AG10803 (cell line): ENCODE data around the gene F2.

Experiments used
- DNase-seq: peaks from one replicate; pipeline ENCODE4 v3.0.0; 2010; ENCODE audit warnings: low read depth
- H3K4me3 ChIP-seq: 2 replicates; pipeline ENCODE4 v1.5.1; 2011; ENCODE audit warnings: mild to moderate bottlenecking, low read length, control low read depth
- CTCF ChIP-seq: conservative IDR thresholded peaks from 2 replicates; pipeline ENCODE4 v1.5.1; 2011; ENCODE audit warnings: mild to moderate bottlenecking, low read length, control low read depth, inconsistent platforms

The F2 gene

GRCh38 chr11:46725338-46726205 lies 6.6 kb downstream of the F2 start:
- TF ChIP-seq CTCF = no peak
- no peak for DNase-seq
- no peak overlapping the region for H3K4me3 ChIP-seq

GRCh38 chr11:46726206-46726862 lies 7.3 kb downstream of the F2 start:
- no peak for DNase-seq
- no peak overlapping the region for H3K4me3 ChIP-seq
- no peak for TF ChIP-seq CTCF

GRCh38 chr11:46727952-46728658 lies 9.1 kb downstream of the F2 start:
- no peak for TF ChIP-seq CTCF
- no peak overlapping the region for H3K4me3 ChIP-seq
- no peak for DNase-seq

GRCh38 chr11:46728659-46729040 lies 9.6 kb downstream of the F2 start:
- no peak for TF ChIP-seq CTCF
- DNase-seq = no peak
- no peak overlapping the region for H3K4me3 ChIP-seq

DNA sequence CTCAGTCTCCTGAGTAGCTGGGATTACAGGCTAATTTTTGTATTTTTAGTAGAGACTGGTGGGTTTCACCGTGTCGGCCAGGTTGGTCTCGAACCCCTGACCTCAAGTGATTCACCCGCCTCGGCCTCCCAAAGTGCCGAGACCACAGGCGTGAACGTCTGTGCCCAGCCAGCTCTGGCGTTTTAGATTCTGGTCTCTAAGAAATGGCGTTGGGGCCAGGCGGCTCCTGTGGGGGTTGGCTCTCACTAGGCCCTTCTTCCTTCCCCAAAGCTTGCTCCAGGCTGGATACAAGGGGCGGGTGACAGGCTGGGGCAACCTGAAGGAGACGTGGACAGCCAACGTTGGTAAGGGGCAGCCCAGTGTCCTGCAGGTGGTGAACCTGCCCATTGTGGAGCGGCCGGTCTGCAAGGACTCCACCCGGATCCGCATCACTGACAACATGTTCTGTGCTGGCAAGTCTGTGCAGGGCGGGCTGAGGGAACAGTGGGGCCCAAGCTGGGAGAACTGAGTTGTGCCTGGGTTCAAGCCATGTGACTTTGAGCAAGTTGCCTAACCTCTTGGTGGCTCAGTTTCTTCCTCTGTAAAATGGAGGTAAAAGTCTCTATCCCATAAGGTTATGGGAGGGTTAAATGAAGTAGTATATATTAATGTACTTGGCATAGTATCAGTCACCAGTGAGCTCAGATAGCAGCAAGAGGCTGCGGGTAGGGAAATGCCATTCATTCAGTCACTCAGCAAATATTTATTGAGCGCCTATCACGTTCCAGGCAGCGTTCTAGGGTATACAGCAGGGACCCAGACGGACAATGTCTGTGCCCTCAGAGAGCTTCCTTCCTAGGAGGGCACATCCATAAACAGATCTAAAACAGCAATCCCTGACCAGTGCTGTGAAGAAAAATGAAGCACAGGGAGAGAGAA lies 10.4 kb downstream of the F2 start:
- no peak for DNase-seq
- H3K4me3 ChIP-seq = no peak overlapping the region
- no peak for TF ChIP-seq CTCF

DNA sequence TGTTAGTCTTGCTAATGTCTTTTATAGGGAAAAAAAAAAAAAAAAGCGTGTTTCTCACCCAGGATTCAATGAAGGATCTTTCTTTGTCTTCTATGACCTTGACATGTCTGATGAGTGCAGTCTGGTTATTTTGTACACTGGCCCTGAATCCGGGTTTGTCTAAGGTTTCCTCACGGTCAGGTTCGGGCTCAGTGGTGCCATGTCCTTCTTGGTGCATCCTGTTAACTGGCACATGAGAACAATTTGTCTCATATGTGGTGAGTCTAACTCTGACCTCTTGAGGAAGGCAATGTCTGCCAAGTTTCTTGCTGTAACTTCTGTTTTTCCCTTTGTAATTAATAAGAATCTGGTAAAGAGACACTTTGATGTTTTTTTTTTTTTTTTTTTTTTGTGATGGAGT lies 12.5 kb downstream of the F2 start:
- TF ChIP-seq CTCF = no peak
- DNase-seq = no peak
- H3K4me3 ChIP-seq = no peak overlapping the region
